MM.1S (cell line): ENCODE results near the gene HOXB3.

Experiments
- EZH2phosphoT487 ChIP-seq: fragments of 300-600 bp; sonication (generic); IDR thresholded peaks from 2 replicates; pipeline ENCODE4 v1.6.1; 2018; ENCODE audit warnings: antibody characterized with exemption, low read length
- TF ChIP-seq, protein P1 (sequence below): fragments of 300-600 bp; sonication (generic); IDR thresholded peaks from 2 replicates; pipeline ENCODE4 v1.5.1; 2016; ENCODE audit warnings: antibody characterized with exemption, low read length, mixed read lengths

DNA sequence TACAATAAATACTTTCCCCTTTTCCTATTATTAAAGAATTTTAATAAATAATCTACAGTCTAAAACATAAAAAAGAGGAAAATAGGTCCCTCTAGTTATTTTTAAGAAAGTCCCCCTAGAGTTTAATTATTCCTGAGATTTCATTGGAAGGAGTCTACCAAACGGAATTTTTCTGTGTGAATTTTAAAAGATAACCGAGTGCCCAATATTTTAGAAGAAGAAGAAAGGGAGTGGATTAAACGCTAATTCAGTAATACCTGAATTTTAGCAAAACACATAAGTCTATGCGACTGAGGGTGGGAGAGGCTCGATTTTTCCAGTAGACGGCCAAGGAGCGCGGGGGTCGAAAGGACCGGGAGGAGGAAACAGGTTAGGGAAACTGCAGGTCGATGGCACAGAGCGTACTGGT lies 47.3 kb downstream of the HOXB3 start:
- TF ChIP-seq, protein P1, sequence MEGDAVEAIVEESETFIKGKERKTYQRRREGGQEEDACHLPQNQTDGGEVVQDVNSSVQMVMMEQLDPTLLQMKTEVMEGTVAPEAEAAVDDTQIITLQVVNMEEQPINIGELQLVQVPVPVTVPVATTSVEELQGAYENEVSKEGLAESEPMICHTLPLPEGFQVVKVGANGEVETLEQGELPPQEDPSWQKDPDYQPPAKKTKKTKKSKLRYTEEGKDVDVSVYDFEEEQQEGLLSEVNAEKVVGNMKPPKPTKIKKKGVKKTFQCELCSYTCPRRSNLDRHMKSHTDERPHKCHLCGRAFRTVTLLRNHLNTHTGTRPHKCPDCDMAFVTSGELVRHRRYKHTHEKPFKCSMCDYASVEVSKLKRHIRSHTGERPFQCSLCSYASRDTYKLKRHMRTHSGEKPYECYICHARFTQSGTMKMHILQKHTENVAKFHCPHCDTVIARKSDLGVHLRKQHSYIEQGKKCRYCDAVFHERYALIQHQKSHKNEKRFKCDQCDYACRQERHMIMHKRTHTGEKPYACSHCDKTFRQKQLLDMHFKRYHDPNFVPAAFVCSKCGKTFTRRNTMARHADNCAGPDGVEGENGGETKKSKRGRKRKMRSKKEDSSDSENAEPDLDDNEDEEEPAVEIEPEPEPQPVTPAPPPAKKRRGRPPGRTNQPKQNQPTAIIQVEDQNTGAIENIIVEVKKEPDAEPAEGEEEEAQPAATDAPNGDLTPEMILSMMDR = no peak
- no peak for TF ChIP-seq EZH2phosphoT487
